ENCODE data around the gene GNL1. TPM values are rescaled to one million over a fixed set of nuclear protein-coding genes. Genes with fewer than 3 reads are reported as not detected.
"Not testable (repeated sequence)": the region's sequence is repeated elsewhere in the genome, so short reads cannot be mapped to it uniquely, and the experiment has no call there.

The GNL1 gene
- total RNA-seq, 2 donors from 2014 or later = 7.9 to 16.4 TPM

- TF ChIP-seq, protein P1, sequence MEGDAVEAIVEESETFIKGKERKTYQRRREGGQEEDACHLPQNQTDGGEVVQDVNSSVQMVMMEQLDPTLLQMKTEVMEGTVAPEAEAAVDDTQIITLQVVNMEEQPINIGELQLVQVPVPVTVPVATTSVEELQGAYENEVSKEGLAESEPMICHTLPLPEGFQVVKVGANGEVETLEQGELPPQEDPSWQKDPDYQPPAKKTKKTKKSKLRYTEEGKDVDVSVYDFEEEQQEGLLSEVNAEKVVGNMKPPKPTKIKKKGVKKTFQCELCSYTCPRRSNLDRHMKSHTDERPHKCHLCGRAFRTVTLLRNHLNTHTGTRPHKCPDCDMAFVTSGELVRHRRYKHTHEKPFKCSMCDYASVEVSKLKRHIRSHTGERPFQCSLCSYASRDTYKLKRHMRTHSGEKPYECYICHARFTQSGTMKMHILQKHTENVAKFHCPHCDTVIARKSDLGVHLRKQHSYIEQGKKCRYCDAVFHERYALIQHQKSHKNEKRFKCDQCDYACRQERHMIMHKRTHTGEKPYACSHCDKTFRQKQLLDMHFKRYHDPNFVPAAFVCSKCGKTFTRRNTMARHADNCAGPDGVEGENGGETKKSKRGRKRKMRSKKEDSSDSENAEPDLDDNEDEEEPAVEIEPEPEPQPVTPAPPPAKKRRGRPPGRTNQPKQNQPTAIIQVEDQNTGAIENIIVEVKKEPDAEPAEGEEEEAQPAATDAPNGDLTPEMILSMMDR (IDR thresholded peaks at IDR 0.05) = no peak
- H3K27me3 ChIP-seq = no peaks in the 10 kb centered on the region
- DNase-seq (ENCODE audit: low spot score) = no peak
- H3K4me1 ChIP-seq = no peaks in the 10 kb centered on the region
- H3K27ac ChIP-seq = peak overlapping the region; percentile 24 to 35
- H3K36me3 ChIP-seq = no peaks in the 10 kb centered on the region
- no peak overlapping the region for H3K4me3 ChIP-seq
- no peaks in the 10 kb centered on the region for H3K9me3 ChIP-seq
These were observed 47.2 kb downstream of the GNL1 start for GRCh38 chr6:30508890-30509736.

- no peaks in the 10 kb centered on the region for H3K4me1 ChIP-seq
- no peaks in the 10 kb centered on the region for H3K9me3 ChIP-seq
- H3K27me3 ChIP-seq = no peaks in the 10 kb centered on the region
- H3K36me3 ChIP-seq = no peaks in the 10 kb centered on the region
- TF ChIP-seq, protein P1 (IDR thresholded peaks at IDR 0.05) = no peak
- H3K27ac ChIP-seq = no peak overlapping the region
- no peak for DNase-seq (ENCODE audit: low spot score)
- no peak overlapping the region for H3K4me3 ChIP-seq
These were observed 48.2 kb downstream of the GNL1 start for GRCh38 chr6:30507849-30508827.

DNA sequence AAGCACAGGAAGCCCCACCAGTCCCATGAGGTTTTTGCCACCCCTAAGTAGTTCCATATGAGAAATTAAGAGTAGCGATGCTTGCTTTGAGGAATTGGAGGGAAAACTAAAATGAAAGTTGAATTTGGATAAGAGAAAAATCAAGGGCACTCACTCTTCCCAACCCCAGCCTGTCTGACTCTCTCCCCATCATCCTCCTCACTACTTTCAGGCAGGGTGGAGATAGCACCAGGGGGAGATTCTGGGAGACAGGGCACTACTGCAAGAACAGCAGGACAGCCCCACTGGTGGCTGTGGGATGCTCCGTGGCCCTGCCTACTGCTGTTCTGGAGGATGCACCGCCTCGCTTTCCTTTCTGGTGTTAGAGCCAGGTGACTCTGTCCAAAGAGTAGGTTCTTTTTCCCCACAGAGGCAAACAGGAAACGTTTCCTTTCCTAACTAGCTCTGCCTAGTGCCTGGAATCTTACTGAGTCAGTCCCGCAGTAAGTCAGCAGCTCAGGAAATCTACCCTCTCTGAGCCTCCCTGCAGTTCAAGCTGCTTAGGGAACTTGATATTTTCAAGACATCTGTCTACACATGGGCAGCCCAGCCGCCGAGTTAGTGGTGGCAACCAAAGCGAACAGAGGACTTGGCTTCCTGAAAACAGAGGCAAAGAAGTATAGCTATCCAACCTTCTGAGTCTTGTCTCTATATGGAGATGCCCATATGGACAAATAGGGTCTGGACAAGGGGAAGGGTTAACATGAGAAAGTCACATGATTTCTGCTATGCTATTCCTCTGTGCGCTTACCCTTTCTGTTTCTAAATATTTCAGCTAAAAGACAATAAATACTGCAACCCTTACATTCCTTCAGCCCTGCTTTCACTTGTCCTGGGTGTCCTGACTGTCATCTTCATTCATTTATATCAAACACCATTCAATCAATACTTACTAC is 55.6 kb downstream of the GNL1 start:
- H3K27me3 ChIP-seq = no peaks in the 10 kb centered on the region
- no peak for DNase-seq (ENCODE audit: low spot score)
- no peaks in the 10 kb centered on the region for H3K4me1 ChIP-seq
- no peaks in the 10 kb centered on the region for H3K9me3 ChIP-seq
- peak overlapping the region; percentile 67 to 69 for H3K27ac ChIP-seq
- H3K36me3 ChIP-seq = no peaks in the 10 kb centered on the region
- TF ChIP-seq, protein P1 (IDR thresholded peaks at IDR 0.05) = no peak
- H3K4me3 ChIP-seq = no peak overlapping the region

GRCh38 chr6:30498705-30499104 is 57.6 kb downstream of the GNL1 start:
- H3K36me3 ChIP-seq; DNase-seq (ENCODE audit: low spot score); H3K4me1 ChIP-seq; H3K27ac ChIP-seq; H3K9me3 ChIP-seq; H3K27me3 ChIP-seq; H3K4me3 ChIP-seq: not testable (repeated sequence)

DNA sequence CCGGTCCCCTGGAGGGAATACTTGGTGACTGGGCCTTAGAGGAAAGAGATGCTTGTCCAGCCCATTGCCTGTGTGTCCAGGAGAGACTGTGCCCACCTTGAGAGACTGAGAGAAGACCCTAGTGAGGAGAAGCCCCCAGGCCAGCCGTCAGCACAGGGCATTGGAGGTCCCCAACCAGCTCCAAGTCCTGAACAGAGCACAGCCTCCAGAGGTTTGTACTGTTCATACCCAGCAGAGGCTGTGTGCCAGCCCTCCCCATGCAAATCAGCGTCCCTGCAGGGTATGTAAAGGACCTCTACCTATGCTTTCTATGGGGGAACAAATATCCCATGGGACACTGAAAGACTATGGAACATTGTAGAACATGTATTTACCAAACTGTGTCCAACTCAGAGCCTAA is 58.6 kb downstream of the GNL1 start:
- Histone ChIP-seq H3K36me3 (peaks cover 6% of the 10 kb centered on the region), H3K4me1 (peaks cover 0 to 7% of the 10 kb centered on the region in 2 donors), H3K27me3 (no peaks in the 10 kb centered on the region), H3K4me3 (no peak overlapping the region), H3K9me3 (no peaks in the 10 kb centered on the region), H3K27ac (no peak overlapping the region)
- no peak for DNase-seq (ENCODE audit: low spot score)
- TF ChIP-seq, protein P1 (IDR thresholded peaks at IDR 0.05) = no peak

DNA sequence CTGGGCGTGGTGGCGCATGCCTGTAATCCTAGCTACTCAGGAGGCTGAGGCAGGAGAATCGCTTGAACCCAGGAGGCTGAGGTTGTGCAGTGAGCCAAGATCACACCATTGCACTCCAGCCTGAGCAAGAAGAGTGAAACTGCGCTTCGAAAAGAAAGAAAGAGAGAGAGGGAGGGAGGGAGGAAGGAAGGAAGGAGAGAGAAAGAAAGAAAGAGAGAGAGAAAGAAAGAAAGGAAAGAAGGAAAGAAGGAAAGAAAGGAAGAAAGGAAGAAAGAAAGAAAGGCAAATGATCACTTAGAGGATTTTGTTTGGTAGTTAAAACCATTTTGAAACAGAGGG is 59.1 kb downstream of the GNL1 start:
- peaks cover 11% of the 10 kb centered on the region for H3K36me3 ChIP-seq
- not testable (repeated sequence) for H3K27me3 ChIP-seq; H3K4me3 ChIP-seq; DNase-seq (ENCODE audit: low spot score); H3K9me3 ChIP-seq
- peak overlapping the region in 1 of 2 donors; percentile 68 for H3K27ac ChIP-seq
- H3K4me1 ChIP-seq = peaks cover 0 to 12% of the 10 kb centered on the region in 2 donors
